ENCODE measurements around the gene BOD1L1. TPM values are rescaled to one million over a fixed set of nuclear protein-coding genes. Genes with fewer than 3 reads are reported as not detected.
"Not testable (repeated sequence)": the region's sequence is repeated elsewhere in the genome, so short reads cannot be mapped to it uniquely, and the experiment has no call there.

Gene BOD1L1
- total RNA-seq, 2 experiments from 2014 or later = 32.2 to 34.8 TPM

DNA sequence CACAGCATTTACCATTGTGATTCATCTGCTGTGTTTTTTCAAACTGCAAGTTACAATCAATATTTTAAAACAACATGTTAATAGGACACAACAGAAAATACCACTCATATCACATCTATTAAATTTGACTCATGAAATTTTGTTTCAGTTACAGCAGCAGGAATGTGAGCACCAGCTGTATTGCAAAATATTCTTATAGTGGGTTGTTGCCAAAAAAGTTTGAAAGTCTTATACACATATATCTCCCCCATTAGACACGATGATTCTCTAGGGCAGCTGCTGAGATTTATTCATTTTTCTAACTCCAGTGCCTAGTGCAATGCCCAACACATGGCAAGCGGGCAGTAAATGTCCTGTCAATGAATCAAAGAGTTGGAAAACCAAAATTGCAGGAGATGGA, 56.6 kb downstream of the BOD1L1 start:
- no peaks in the 10 kb centered on the region for H3K9me3 Mint-ChIP-seq

DNA sequence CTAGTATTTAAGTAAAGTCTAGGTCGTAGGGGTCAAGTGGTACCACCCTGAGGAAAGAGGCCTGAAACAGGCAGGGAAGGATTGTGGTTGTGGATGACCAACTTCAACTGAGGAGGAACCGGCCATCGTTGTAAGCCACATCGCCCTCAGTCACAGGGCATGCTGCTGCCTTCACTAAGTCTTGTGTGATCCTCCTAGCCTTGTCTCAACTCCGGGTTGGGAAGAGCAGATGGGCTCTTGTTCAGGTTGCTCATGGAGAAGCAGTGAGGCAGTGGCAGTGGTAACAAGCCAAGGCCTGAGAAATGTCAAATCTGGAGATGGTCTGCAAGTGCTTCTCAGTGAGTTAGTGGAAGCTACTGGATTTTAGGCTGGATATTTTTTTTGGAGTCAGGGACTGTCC, 60.4 kb downstream of the BOD1L1 start:
- H3K9me3 Mint-ChIP-seq = no peaks in the 10 kb centered on the region
- DNase-seq = no peak
- H3K4me1 Mint-ChIP-seq = no peaks in the 10 kb centered on the region
- H3K4me3 Mint-ChIP-seq = no peak overlapping the region
- ChIA-PET CTCF (no interaction called here), POLR2A (no interaction called here)
- H3K36me3 Mint-ChIP-seq (ENCODE audit: low read depth) = peaks cover 30% of the 10 kb centered on the region
- H3K27me3 Mint-ChIP-seq = no peaks in the 10 kb centered on the region
- no peak overlapping the region for H3K27ac Mint-ChIP-seq

More for the DNA sequence above, 56.6 kb downstream of the BOD1L1 start:
- ChIA-PET POLR2A (no interaction called here), CTCF (no interaction called here)
- no peaks in the 10 kb centered on the region for H3K27me3 Mint-ChIP-seq
- no peak for DNase-seq
- no peaks in the 10 kb centered on the region for H3K4me1 Mint-ChIP-seq
- no peak overlapping the region for H3K4me3 Mint-ChIP-seq
- no peak overlapping the region for H3K27ac Mint-ChIP-seq
- H3K36me3 Mint-ChIP-seq (ENCODE audit: low read depth) = peaks cover 33% of the 10 kb centered on the region

DNA sequence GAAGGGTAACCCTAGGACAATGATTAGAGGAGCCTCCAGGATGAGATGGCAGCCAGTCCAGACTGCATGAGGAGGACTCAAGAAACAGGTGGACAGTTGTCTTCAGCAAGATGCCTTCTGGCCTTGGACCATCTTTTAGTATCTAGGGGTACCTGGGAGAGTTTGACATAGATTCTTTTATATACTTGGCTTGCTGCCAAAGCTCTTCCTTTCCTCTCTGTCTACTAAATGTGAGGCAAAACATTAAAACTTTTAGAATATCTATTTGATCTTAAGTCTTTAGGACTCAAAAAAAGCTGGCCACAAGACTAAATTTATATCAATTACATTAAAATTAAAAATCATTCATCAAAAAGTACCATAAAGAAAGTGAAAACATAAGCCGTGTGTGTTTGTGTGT, 64.6 kb downstream of the BOD1L1 start:
- Mint-ChIP-seq H3K4me3 (no peak overlapping the region), H3K36me3 (ENCODE audit: low read depth) (peaks cover under 1% of the 10 kb centered on the region), H3K27ac (no peak overlapping the region), H3K9me3 (no peaks in the 10 kb centered on the region), H3K4me1 (no peaks in the 10 kb centered on the region), H3K27me3 (peaks cover 2% of the 10 kb centered on the region)
- ChIA-PET POLR2A (no interaction called here), CTCF (no interaction called here)
- DNase-seq = no peak

DNA sequence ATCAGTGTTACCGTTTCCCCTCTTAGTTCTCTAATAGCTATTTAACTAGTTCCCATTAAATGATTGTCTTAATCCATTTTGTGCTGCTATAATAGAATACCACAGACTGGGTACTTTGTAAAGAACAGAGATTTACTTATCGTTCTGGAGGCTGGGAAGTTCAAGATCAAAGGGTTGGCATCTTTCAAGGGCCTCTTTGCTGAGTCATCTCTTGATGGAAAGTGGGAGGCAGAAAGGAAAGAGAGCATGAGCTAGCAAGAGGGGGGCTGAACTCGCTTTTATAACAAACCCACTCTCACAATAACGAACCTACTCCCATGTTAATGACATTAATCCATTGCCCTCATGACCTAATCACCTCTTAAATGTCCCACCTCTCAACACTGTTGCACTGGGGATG, 65.9 kb downstream of the BOD1L1 start:
- H3K27ac Mint-ChIP-seq = no peak overlapping the region
- H3K4me1 Mint-ChIP-seq = no peaks in the 10 kb centered on the region
- DNase-seq = no peak
- no peaks in the 10 kb centered on the region for H3K36me3 Mint-ChIP-seq (ENCODE audit: low read depth)
- no peak overlapping the region for H3K4me3 Mint-ChIP-seq
- H3K27me3 Mint-ChIP-seq = peaks cover 6% of the 10 kb centered on the region
- ChIA-PET CTCF (no interaction called here), POLR2A (no interaction called here)
- H3K9me3 Mint-ChIP-seq = no peaks in the 10 kb centered on the region

DNA sequence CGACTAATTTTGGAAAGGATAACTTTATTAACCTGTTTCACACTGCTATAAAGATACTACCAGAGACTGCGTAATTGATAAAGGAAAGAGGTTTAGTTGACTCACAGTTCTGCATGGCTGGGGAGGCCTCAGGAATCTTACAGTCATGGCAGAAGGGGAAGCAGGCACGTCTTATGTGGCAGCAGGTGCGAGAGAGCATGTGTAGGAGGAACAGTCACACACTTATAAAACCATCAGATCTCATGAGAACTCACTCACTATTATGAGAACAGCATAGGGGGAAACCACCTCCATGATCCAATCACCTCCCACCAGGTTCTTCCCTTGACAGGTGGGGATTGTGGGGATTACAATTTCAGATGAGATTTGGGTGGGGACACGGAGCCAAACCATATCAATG, 67.4 kb downstream of the BOD1L1 start:
- DNase-seq; H3K27ac Mint-ChIP-seq; POLR2A ChIA-PET; H3K9me3 Mint-ChIP-seq; H3K4me1 Mint-ChIP-seq; H3K27me3 Mint-ChIP-seq; H3K36me3 Mint-ChIP-seq (ENCODE audit: low read depth); H3K4me3 Mint-ChIP-seq: not testable (repeated sequence)
- CTCF ChIA-PET = interaction anchor here (1.2 kb wide), 1 partner anchor 12 kb away, joined by 3 read pairs; no protein-coding TSS in a partner anchor

DNA sequence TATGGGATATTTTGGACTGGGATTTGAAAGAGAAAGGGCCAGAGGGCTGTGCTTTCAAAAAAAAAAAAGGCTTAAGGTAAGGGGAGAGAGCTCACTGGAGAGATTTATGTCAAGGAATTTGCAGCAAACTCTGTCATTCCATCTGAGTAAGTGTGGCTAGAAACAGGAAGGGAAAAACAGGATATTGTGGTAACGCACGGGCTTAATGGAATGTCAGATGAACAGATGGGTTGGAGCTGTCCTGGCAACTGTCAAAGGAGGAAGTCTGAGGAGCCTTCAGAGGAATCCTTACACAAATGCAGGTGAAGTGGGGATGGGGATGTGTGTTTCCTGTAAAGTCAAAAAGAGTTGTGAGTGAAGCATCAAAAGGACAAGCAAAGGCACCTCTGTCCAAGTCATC, 68.1 kb downstream of the BOD1L1 start:
- POLR2A ChIA-PET = no interaction called here
- Mint-ChIP-seq H3K4me3 (no peak overlapping the region), H3K27ac (no peak overlapping the region), H3K9me3 (no peaks in the 10 kb centered on the region), H3K4me1 (no peaks in the 10 kb centered on the region), H3K36me3 (ENCODE audit: low read depth) (no peaks in the 10 kb centered on the region), H3K27me3 (peaks cover 11% of the 10 kb centered on the region)
- CTCF ChIA-PET = interaction anchor here (1.2 kb wide), 1 partner anchor 11 kb away, joined by 3 read pairs; no protein-coding TSS in a partner anchor
- no peak for DNase-seq

DNA sequence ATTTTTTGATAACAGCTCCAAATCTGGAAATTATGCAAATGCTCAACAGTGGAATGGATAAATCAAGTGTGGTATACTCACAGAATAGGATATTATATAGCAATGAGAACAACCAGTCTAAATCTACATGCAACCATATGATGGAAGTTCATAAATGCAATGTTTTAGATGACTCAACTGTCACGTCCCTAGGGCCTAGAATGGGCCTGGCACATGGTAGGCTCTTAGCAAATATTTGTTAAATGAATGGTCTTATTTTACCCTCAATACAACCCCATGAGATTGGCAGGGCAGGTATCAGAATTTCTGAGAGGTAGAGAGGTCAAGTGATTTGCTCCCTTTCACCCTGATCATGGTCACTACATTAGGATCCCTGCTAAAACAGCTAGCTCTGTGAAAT, 68.6 kb downstream of the BOD1L1 start:
- no peak for DNase-seq
- Mint-ChIP-seq H3K36me3 (ENCODE audit: low read depth) (no peaks in the 10 kb centered on the region), H3K4me1 (no peaks in the 10 kb centered on the region), H3K27me3 (peaks cover 15% of the 10 kb centered on the region), H3K9me3 (no peaks in the 10 kb centered on the region), H3K4me3 (no peak overlapping the region), H3K27ac (no peak overlapping the region)
- CTCF ChIA-PET = no interaction called here
- POLR2A ChIA-PET = interaction anchor here (0.9 kb wide), 1 partner anchor 21 kb away, joined by 4 read pairs; no protein-coding TSS in a partner anchor

DNA sequence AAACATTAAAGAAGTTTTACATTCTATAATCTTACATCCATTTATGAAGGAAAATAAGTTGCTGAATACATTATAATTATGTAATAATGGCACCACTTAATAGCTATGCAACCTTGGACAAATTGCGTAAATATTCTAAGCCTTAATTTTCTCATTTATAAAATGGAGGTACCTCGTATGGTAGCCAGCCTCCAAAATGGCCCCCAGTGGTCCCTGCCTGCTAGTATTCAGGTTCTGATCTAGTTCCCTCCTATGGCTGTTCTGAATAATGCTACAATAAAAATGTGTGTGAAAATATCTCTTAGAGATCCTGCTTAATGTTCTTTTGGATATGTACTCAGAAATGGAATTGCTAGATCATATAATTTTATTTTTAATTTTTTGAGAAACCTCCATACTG, 72.2 kb downstream of the BOD1L1 start:
- H3K27me3 Mint-ChIP-seq = peaks cover 45% of the 10 kb centered on the region
- H3K4me3 Mint-ChIP-seq = no peak overlapping the region
- ChIA-PET CTCF (no interaction called here), POLR2A (no interaction called here)
- no peak overlapping the region for H3K27ac Mint-ChIP-seq
- no peaks in the 10 kb centered on the region for H3K9me3 Mint-ChIP-seq
- DNase-seq = no peak
- no peaks in the 10 kb centered on the region for H3K36me3 Mint-ChIP-seq (ENCODE audit: low read depth)
- H3K4me1 Mint-ChIP-seq = no peaks in the 10 kb centered on the region

DNA sequence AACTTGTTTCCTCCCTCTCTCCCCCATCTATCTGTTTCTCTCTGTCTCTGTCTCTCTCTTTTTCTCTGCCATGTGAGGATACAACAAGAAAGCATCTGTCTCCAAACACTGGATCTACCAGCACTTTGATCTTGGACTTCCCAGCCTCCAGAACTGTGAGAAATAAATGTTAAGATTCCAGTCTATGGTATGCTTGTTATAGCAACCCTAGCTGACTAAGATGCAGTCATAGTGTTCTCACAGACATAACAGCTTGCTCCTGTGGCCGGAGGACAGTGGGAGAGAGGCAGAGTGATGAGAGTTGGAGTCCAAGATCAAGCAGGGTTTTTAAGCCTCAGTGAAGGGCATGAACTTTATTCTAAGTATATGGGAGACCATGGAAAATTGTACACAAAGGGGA, 74.4 kb downstream of the BOD1L1 start:
- Mint-ChIP-seq H3K4me3 (no peak overlapping the region), H3K27ac (no peak overlapping the region), H3K36me3 (ENCODE audit: low read depth) (no peaks in the 10 kb centered on the region), H3K9me3 (no peaks in the 10 kb centered on the region), H3K27me3 (peaks cover 57% of the 10 kb centered on the region), H3K4me1 (peaks cover 10% of the 10 kb centered on the region)
- CTCF ChIA-PET = no interaction called here
- no peak for DNase-seq
- POLR2A ChIA-PET = no interaction called here

DNA sequence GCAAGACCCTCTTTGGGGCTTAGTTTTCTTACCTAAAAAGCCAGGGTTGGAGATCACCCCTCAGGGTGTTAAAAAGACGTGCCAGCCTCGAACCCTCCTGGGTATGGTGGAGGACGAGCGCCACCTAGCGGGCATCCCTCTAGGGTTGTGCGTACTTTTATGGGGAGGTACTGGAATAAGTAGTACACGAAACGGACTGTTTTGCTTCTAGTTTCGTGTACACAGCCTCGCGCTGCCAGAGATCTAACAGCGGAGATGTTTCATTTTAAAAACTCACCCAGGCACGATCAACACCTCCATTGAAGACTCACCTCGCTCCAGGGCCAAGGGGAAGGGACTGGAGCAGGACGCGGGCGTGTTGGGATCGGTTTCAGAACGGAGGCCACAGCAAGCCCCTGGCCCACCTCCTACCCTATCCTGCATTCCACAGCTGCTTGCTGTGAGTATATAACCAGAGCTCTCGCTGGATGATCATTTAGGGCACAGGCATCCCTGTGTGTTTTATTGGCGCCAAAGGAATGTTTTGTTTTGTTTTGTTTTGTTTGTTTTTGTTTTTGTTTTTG, 78.5 kb downstream of the BOD1L1 start:
- no peak overlapping the region for H3K27ac Mint-ChIP-seq
- H3K9me3 Mint-ChIP-seq = no peaks in the 10 kb centered on the region
- peaks cover 67% of the 10 kb centered on the region for H3K27me3 Mint-ChIP-seq
- ChIA-PET POLR2A (no interaction called here), CTCF (interaction anchor here (1.6 kb wide), 1 partner anchor 820 kb away, joined by 7 read pairs; no protein-coding TSS in a partner anchor)
- H3K4me1 Mint-ChIP-seq = peaks cover 29% of the 10 kb centered on the region
- H3K4me3 Mint-ChIP-seq = peak overlapping the region; percentile 57
- peak; percentile 87 for DNase-seq
- peaks cover 14% of the 10 kb centered on the region for H3K36me3 Mint-ChIP-seq (ENCODE audit: low read depth)

DNA sequence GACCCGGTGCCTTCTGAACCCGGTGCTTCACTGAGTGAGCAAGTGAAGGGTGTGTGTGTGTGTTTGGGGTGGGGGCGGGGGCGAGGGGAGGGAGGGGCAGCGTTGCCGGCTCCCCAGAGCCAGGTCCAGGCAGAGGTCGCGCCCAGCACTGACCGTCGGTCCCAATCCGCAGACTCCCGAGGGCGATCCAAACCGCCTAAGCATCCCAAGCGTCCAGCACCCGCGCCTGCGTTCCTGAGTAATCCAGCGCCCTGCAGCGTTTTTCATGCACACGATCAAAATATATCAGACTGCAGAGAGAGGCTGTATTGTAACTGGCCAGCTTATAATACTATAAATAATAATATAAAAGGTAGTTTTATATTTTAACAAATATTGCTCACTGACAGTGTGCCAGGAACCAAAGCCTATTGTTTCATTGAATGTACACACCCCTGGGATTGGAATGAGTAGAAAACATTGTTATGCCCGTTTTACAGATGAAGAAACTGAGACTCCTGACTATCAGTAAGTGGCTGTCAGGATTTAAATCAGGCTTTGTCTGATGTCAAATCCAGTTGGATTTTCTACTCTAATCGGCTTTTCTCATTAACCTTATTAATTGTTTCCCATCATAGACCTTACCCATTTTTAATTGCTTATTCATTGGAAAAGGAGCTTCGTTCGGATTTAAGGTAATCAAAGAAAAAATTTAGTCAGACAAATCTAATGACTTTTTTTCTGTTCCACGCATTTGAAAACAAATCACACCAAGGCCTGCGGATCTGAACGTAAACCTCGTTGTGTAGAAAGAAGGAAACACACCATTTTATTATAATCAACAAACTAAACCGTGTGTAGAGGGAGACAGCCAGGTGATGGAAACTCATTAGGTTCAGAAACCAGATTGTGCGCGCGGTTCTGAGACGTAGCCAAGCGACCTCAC, 79.2 kb downstream of the BOD1L1 start:
- peaks cover 14% of the 10 kb centered on the region for H3K36me3 Mint-ChIP-seq (ENCODE audit: low read depth)
- ChIA-PET POLR2A (no interaction called here), CTCF (interaction anchor here (0.7 to 1.6 kb wide), 5 partner anchors 8 to 819 kb away, joined by 3 to 7 read pairs (median 4); no protein-coding TSS in a partner anchor)
- H3K4me3 Mint-ChIP-seq = peak overlapping the region; percentile 33
- H3K4me1 Mint-ChIP-seq = peaks cover 32% of the 10 kb centered on the region
- H3K27me3 Mint-ChIP-seq = peaks cover 65% of the 10 kb centered on the region
- DNase-seq = no peak
- H3K27ac Mint-ChIP-seq = no peak overlapping the region
- no peaks in the 10 kb centered on the region for H3K9me3 Mint-ChIP-seq

DNA sequence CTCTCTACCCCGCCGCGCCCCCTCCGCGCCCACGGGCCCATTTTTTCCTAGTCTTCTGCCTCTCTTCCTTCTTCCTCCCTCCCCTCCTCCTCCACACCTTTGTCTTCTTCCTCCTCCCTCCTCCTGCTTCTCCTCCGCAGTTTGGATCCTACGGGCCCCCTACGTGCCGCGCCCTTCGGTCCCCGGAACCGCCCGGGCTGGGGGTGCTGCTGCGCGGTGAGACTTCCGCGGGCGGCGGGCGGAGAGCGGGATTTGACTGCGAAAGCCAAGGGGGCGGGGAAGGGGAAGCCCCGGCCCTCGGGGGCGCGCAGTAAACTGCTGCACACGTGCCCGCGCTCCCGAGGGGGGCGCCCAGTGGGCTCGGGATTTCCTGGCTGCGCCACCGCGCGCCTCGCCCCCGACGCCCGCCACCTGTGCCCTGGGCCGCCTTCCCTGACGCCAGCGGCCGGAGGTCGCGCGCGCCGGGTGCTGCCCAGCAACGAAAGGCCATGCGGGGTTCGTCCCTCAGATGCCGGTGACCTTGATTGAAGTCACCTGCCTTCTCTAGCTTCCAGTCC, 80.0 kb downstream of the BOD1L1 start:
- ChIA-PET POLR2A (no interaction called here), CTCF (interaction anchor here (1.3 to 1.6 kb wide), 3 partner anchors 7 to 818 kb away, joined by 4 to 7 read pairs (median 4); no protein-coding TSS in a partner anchor)
- peaks cover 67% of the 10 kb centered on the region for H3K27me3 Mint-ChIP-seq
- H3K9me3 Mint-ChIP-seq = no peaks in the 10 kb centered on the region
- H3K4me3 Mint-ChIP-seq = peak overlapping the region; percentile 55
- DNase-seq = peak; percentile 40
- peaks cover 37% of the 10 kb centered on the region for H3K4me1 Mint-ChIP-seq
- no peak overlapping the region for H3K27ac Mint-ChIP-seq
- peaks cover 14% of the 10 kb centered on the region for H3K36me3 Mint-ChIP-seq (ENCODE audit: low read depth)

DNA sequence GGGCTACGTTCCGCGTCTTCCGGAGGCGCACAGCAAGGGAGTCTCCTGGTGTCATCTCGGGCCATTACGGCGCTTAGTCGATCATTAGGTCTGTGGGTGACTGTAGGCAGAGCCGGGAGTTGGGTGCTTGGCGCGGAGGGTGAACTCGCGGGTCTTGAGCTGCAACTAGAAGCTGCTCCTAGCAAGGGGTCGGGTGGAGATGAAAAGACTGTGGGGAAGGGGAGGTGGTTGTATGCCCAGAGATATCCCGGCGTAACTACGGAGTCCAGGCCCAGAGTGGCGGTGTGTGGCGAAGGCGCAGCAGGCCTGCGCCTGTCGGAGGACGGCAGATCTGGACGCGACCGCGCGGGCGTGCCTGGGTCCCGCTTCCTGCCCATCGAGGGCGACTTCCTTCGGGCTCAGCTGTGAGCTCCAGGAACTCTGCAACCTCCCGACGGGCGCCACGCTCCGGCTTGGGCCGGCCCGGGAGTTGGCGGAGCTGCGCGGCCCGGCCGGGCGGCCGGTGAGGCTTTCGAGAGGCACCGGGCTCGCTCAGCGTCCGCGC, 80.5 kb downstream of the BOD1L1 start:
- Mint-ChIP-seq H3K36me3 (ENCODE audit: low read depth) (peaks cover 14% of the 10 kb centered on the region), H3K27ac (no peak overlapping the region), H3K4me1 (peaks cover 37% of the 10 kb centered on the region), H3K27me3 (peaks cover 65% of the 10 kb centered on the region), H3K9me3 (no peaks in the 10 kb centered on the region), H3K4me3 (peak overlapping the region; percentile 55)
- POLR2A ChIA-PET = no interaction called here
- CTCF ChIA-PET = interaction anchor here (1.6 kb wide), 1 partner anchor 818 kb away, joined by 7 read pairs; no protein-coding TSS in a partner anchor
- DNase-seq = no peak

Measured in activated CD4-positive, alpha-beta memory T cell treated with anti-CD3 and anti-CD28 coated beads, Interleukin-2, amount 10 ng/mL, durations not matched to agents 7 days and 5 days (primary cell).